Measurements from ENCODE around the gene TMX1.

- TF ChIP-seq EZH2 (IDR thresholded peaks at IDR 0.05; ENCODE audit: insufficient read depth, low read length) (no peak), CTCF (IDR thresholded peaks at IDR 0.05; ENCODE audit: insufficient read depth, low read depth, low read length) (no peak)
Observed at GRCh38 chr14:51302295-51303030, 62.4 kb downstream of the TMX1 start.
